ENCODE data around the gene SRRM5.
"Not testable (repeated sequence)": the region's sequence is repeated elsewhere in the genome, so short reads cannot be mapped to it uniquely, and the experiment has no call there.

The SRRM5 gene, protein sequence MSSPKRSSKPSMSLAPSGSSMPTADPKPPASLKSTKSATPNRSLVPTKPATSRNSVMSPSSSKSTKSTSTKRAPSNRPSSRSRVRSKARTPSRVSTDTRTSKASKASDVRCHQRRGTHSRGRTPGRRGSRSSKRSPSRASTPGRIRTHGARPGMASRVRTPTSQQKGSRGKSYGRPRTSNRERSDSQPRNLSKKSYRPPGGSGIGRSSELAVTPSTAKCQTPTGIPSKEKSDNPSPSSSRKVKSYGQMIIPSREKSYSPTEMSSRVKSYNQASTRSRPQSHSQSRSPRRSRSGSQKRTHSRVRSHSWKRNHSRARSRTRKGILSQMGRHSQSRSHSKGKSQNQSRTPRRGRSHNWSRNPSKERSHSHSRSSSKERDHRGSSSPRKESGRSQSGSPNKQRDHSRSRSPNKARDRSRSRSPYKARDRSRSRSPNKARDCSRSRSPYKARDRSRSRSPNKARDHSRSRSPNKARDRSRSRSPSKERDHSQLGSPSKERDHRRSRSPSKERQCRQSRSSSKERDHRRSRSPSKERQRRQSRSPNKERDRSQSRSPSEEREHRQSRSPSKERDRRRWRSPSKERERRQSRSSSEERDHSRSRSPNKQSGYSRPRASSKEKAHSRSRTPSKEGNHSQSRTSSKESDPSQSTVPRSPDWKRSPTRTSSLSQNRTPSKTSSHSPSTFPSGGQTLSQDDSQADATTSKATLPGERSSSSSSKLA

DNA sequence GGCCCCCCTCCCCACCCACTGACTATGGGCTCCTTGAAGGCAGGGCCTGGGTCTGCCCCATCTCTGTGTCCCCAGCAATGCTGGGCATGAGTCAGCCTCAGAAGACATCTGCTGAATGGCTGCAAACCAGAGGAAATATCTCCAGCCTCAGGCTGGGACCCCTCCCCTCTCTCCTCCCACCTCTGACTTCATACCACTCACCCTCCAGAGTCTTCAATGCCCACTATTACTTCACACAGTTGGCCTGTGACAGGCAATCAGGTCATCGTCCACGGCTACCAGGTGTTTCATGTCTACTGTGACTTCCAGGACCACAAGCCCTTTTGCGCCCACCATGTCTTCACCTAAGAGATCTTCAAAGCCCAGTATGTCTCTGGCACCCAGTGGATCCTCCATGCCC, at the start of gene SRRM5:
SRRM5 (plus strand) TSS at position 301 of the 400 bp plus-strand sequence; CDS start at position 335, 34 bp downstream.
- no peak for DNase-seq (ENCODE audit: low read depth in 2 of 2)

DNA sequence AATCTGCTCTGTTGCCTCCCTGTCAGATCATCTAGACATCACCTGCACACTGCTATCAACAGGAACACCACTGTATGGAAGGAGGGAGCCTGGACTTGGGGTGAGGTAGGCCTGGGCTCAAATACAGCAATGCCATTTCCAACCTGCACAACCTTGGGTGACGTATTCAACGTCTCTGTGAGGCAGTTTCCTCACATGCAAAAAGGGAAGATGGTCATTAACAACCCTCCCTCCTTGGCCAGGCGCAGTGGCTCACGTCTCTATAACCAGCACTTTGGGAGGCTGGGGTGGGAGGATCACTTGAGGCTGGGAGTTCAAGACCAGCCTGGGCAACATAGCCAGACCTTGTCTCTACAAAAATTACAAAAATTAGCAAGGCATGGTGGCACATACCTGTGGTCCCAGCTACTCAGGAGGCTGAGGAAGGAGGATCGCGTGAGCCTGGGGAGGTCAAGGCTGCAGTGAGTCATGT, 49.6 kb upstream of the SRRM5 start:
- DNase-seq (ENCODE audit: low read depth in 2 of 2) = no peak

GRCh38 chr19:43562698-43563241, 49.1 kb upstream of the SRRM5 start:
- peak; percentile 34 to 53 for DNase-seq (ENCODE audit: low read depth in 2 of 2)

GRCh38 chr19:43563816-43564457, 48.0 kb upstream of the SRRM5 start:
- no peak for DNase-seq (ENCODE audit: low read depth in 2 of 2)

DNA sequence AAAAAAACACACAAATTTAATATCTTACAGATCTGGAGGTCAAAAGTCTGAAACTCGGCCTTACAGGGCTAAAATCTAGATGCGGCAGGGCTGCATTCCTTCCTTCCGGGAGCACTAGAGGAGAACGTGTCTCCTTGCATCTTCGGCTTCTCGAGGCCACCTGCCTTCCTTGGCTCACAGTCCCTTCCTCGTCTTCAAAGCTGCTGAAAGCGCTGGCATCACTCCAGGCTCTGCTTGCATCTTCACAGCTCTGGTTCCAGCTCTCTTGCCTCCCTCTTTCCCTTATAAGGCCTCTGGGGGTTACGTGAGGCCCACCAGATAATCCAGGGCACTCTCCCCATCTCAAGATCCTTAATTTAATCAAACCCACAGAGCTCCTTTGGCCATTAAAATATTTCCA, 47.1 kb upstream of the SRRM5 start:
- no peak for DNase-seq (ENCODE audit: low read depth in 2 of 2)

- no peak for DNase-seq (ENCODE audit: low read depth in 2 of 2)
These were observed 42.2 kb upstream of the SRRM5 start for GRCh38 chr19:43569657-43570056.

- DNase-seq (ENCODE audit: low read depth in 2 of 2) = no peak
These were observed 41.6 kb upstream of the SRRM5 start for GRCh38 chr19:43570174-43570791.

DNA sequence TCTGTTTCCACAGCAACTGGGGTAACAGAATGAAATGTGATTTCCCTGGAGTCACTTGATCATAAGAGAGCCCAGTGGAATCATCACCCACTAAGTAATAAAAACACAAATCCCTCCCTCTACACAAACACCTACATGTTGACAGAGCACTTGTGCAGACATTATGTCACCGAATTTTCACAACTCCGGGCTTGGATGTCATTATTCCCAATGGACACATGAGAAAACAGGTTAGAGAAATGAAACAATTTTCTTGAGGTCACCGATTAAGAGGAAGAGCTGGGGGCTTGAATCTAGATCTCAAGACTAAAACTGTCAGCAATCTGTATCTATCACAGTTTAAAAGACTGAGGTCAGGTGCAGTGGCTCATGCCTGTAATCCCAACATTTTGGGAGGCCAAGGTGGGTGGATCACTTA, 39.7 kb upstream of the SRRM5 start:
- DNase-seq (ENCODE audit: low read depth in 2 of 2) = no peak

- DNase-seq (ENCODE audit: low read depth in 2 of 2) = no peak
These were observed 37.3 kb upstream of the SRRM5 start for GRCh38 chr19:43574424-43575155.

- peak; percentile 92 to 96 for DNase-seq (ENCODE audit: low read depth in 2 of 2)
These were observed 36.5 kb upstream of the SRRM5 start, which contains the start of the genes PINLYP and XRCC1 for GRCh38 chr19:43575156-43575950. PINLYP (plus strand) TSS chr19:43575801; CDS start chr19:43577192, 1,391 bp downstream. XRCC1 (minus strand) TSS chr19:43575527; CDS start chr19:43575458, 69 bp downstream.

GRCh38 chr19:43575955-43576878, 35.7 kb upstream of the SRRM5 start:
- DNase-seq (ENCODE audit: low read depth in 2 of 2) = no peak

DNA sequence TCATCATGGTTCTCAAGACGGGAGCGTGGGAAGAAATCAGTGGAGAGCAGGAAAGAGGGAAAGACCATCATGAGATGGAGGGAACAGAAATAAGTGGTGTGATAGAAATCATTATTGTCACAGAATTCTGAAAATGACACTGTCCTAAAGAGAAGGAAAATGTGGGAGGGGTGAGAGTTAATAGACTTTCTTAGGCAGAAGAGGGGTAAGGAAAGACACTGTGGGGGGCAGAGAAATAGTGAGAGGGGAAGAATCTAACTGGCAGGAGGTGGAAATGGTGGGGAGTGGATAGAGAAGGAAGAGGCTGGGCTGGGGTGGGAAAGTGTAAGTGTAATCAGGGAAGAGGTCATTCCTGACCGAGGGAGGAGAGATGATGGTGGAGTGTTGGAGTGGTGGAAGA, 33.1 kb upstream of the SRRM5 start:
- no peak for DNase-seq (ENCODE audit: low read depth in 2 of 2)

GRCh38 chr19:43581467-43581866, 30.4 kb upstream of the SRRM5 start:
- no peak for DNase-seq (ENCODE audit: low read depth in 2 of 2)

DNA sequence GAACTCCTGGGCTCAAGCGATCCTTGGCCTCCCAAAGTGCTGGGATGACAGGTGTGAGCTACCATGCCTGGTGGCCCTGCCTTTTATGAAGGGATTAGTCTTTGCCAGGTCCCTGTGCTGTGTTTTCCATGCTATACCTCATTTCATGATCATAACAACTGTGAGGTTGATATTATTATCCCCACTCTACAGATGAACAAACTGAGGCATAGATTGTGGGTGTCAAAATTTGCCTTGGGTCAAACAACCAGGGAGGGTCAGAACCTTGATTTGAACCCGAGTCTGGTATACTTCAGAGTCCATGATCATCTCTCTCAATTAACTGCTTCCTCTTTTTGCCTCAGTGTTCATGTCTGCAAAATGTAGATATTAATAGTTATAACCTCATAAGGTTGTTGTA, 29.4 kb upstream of the SRRM5 start:
- DNase-seq (ENCODE audit: low read depth in 2 of 2) = no peak

DNA sequence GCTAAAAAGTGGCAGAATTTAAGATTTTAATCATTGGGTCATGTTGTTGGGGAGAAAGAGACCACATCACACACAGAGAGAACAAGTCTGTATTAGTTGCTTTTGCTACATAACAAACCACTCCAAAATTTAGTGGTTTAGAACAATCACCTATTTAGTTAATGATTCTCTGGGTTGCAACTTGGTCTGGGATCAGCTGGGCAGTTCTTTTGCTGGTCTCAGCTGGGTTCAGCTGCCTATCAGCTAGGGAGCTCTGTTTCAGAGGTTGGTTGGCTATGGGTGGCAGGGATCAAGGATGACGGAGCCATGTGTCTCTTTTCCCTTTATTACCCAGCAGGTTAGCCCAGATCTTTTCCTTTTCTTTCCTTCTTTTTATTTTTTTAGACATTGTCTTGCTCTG, 27.4 kb upstream of the SRRM5 start:
- DNase-seq (ENCODE audit: low read depth in 2 of 2) = no peak

DNA sequence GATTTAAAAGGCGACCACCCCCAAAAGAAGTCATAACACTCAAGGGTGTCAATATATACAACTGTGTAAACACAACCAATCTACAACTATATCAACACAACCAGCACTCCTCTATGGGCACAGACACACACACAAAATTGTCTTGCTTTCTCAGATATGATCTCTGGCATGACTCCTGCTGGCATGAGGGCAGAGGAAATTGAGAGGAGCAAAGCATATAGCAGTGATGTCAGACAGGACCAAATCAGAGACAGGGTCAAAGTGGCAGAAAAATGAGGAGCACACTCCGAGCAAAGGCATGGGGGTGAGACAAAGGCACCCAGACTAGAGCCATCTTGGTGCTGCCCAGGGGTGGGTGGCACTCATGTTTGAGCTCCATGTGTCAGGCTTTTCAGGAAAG, 25.5 kb upstream of the SRRM5 start:
- DNase-seq (ENCODE audit: low read depth in 2 of 2) = no peak

GRCh38 chr19:43587029-43587428, 24.9 kb upstream of the SRRM5 start:
- not testable (repeated sequence) for DNase-seq (ENCODE audit: low read depth in 2 of 2)

GRCh38 chr19:43589277-43589676, 22.6 kb upstream of the SRRM5 start:
- no peak for DNase-seq (ENCODE audit: low read depth in 2 of 2)

GRCh38 chr19:43589678-43590077, 22.2 kb upstream of the SRRM5 start:
- no peak for DNase-seq (ENCODE audit: low read depth in 2 of 2)

All from stimulated activated CD4-positive, alpha-beta T cell treated with anti-CD3 and anti-CD28 coated beads, Interleukin-4, amount 100 ng/mL, for 48 hours (primary cell).